B cell (primary cell): Measurements from ENCODE around the gene TMEM94.

Experiments
- CTCF ChIP-seq: fragments of 200-600 bp; IDR thresholded peaks from one replicate; pipeline ENCODE4 v1.8.0; 2022; ENCODE audit warnings: antibody characterized with exemption, mild to moderate bottlenecking
- EZH2 ChIP-seq: IDR thresholded peaks from 2 replicates; pipeline ENCODE4 v1.6.1; 2012; ENCODE audit warnings: borderline replicate concordance, low read depth, mild to moderate bottlenecking, moderate library complexity, low read length; ENCODE audit not compliant: insufficient read depth, poor library complexity, severe bottlenecking

GRCh38 chr17:75518201-75518600 lies 61.8 kb downstream of the TMEM94 start:
- TF ChIP-seq CTCF (no peak), EZH2 (no peak)
